OCI-M1 (cell line): Measurements from ENCODE around the gene TNFSF15.

Experiments
- DNase-seq: peaks from one replicate; lab custom pipeline; 2025; lab: John Stamatoyannopoulos, UW

The TNFSF15 gene

GRCh38 chr9:114805670-114806525, at the start of gene TNFSF15:
TNFSF15 (minus strand) TSS chr9:114806039; CDS start chr9:114806012, 27 bp downstream.
- DNase-seq, result peak; percentile 3

- no peak for DNase-seq
Measured at GRCh38 chr9:114855488-114855887, 49.6 kb upstream of the TNFSF15 start.

GRCh38 chr9:114854736-114855355, 49.0 kb upstream of the TNFSF15 start:
- no peak for DNase-seq

GRCh38 chr9:114853071-114853855, 47.4 kb upstream of the TNFSF15 start:
- no peak for DNase-seq

- DNase-seq, result no peak
Measured at GRCh38 chr9:114852050-114852594, 46.3 kb upstream of the TNFSF15 start.

GRCh38 chr9:114851306-114851705, 45.5 kb upstream of the TNFSF15 start:
- peak; percentile 8 for DNase-seq

GRCh38 chr9:114850871-114851270, 45.0 kb upstream of the TNFSF15 start:
- no peak for DNase-seq

- DNase-seq, result no peak
Measured at GRCh38 chr9:114849450-114849849, 43.6 kb upstream of the TNFSF15 start.

GRCh38 chr9:114847492-114848417, 41.9 kb upstream of the TNFSF15 start:
- DNase-seq, result no peak

- DNase-seq, result no peak
Measured at GRCh38 chr9:114845373-114845772, 39.5 kb upstream of the TNFSF15 start.

- DNase-seq, result no peak
Measured at GRCh38 chr9:114844766-114845165, 38.9 kb upstream of the TNFSF15 start.

GRCh38 chr9:114837923-114838322, 32.1 kb upstream of the TNFSF15 start:
- no peak for DNase-seq

GRCh38 chr9:114836769-114837168, 30.9 kb upstream of the TNFSF15 start:
- DNase-seq, result no peak

GRCh38 chr9:114834386-114834785, 28.5 kb upstream of the TNFSF15 start:
- DNase-seq, result no peak

GRCh38 chr9:114830546-114830945, 24.7 kb upstream of the TNFSF15 start:
- no peak for DNase-seq

- DNase-seq, result no peak
Measured at GRCh38 chr9:114829574-114830440, 24.0 kb upstream of the TNFSF15 start.

GRCh38 chr9:114828303-114828650, 22.4 kb upstream of the TNFSF15 start:
- no peak for DNase-seq

GRCh38 chr9:114827641-114828302, 21.9 kb upstream of the TNFSF15 start:
- no peak for DNase-seq

- no peak for DNase-seq
Measured at GRCh38 chr9:114826431-114826830, 20.6 kb upstream of the TNFSF15 start.
